MCF 10A (cell line): ENCODE measurements around the gene CYP39A1. TPM values are rescaled to one million over a fixed set of nuclear protein-coding genes. Genes with fewer than 3 reads are reported as not detected.

ENCODE experiments used
- BruUV-seq: library from RNA; stranded (reverse); fragments of 400-500 nt; replicated peaks from 2 replicates; lab custom pipeline; 2021; lab: Mats Ljungman, UMichigan
- CTCF ChIA-PET: fragments of 300-600 bp; sonication (Branson Sonifier 250); formaldehyde crosslinking; extraction: SDS; loops from one replicate; lab custom pipeline; 2021; ENCODE audit warnings: antibody characterized with exemption, inconsistent platforms; lab: Yijun Ruan, JAX
- POLR2A ChIA-PET: fragments of 300-600, 350-650 bp; sonication (Branson Sonifier 250); formaldehyde crosslinking; extraction: SDS; loops from one replicate; lab custom pipeline; 2020; ENCODE audit warnings: antibody characterized with exemption, inconsistent platforms; lab: Yijun Ruan, JAX
- DNase-seq: peaks from one replicate; pipeline ENCODE4 v3.0.0-alpha.2; 2018; ENCODE audit not compliant: unreplicated experiment
- H3K27ac Mint-ChIP-seq: one replicate; pipeline ENCODE4 v1.8.0; 2022; ENCODE audit warnings: mild to moderate bottlenecking, low read depth, mixed read lengths; ENCODE audit not compliant: unreplicated experiment
- H3K27me3 Mint-ChIP-seq: one replicate; pipeline ENCODE4 v1.8.0; 2022; ENCODE audit warnings: mixed read lengths; ENCODE audit not compliant: insufficient read depth, unreplicated experiment
- H3K36me3 Mint-ChIP-seq: one replicate; pipeline ENCODE4 v1.8.0; 2022; ENCODE audit warnings: mild to moderate bottlenecking, moderate library complexity, mixed read lengths; ENCODE audit not compliant: insufficient read depth, unreplicated experiment
- H3K4me1 Mint-ChIP-seq: one replicate; pipeline ENCODE4 v1.8.0; 2022; ENCODE audit warnings: mixed read lengths; ENCODE audit not compliant: insufficient read depth, unreplicated experiment
- H3K4me3 Mint-ChIP-seq: one replicate; pipeline ENCODE4 v1.8.0; 2022; ENCODE audit warnings: mild to moderate bottlenecking, moderate library complexity, mixed read lengths; ENCODE audit not compliant: unreplicated experiment
- H3K9me3 Mint-ChIP-seq: one replicate; pipeline ENCODE4 v1.8.0; 2022; ENCODE audit warnings: mixed read lengths; ENCODE audit not compliant: unreplicated experiment
- intact Hi-C: fragments of 100-400 bp; cut with micrococcal nuclease; formaldehyde crosslinking; loops from 2 replicates; pipeline ENCODE4 v1.14.1; 2022
- total RNA-seq: library from RNA; stranded (reverse); gene quantifications from 2 replicates; pipeline ENCODE4 v1.2.3, GENCODE V29; 2022
- TF ChIP-seq, protein P1 (sequence below): fragments of 200-600 bp; IDR thresholded peaks from one replicate; pipeline ENCODE4 v1.8.0; 2022; ENCODE audit warnings: antibody characterized with exemption, mild to moderate bottlenecking; ENCODE audit not compliant: unreplicated experiment

The CYP39A1 gene
- total RNA-seq, 1 experiment from 2014 or later, result 7.2 TPM

DNA sequence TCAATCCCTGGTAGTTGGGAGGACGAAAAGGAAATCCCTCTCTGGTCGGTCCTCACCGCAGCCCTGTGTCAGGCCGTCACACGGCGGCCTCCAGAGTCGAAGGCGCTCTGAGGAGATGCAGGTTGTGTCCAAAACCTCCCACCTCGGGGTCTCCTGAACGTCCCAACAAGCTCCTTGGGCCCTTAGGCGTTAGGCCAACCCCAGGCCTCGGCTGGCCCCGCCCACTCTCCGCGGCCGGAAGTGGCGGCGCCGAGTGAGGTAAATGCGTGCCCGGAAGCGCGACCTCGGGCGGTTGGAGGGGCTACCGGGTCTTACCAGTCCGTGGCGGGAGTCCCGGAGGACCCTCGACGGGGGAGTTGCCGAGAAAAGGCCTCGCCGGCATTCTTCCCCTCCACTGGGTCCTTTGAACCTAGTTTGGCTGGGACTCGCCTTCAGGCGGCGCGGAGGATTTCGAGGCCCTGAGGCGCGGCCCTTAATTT is 35.0 kb upstream of the CYP39A1 start, which contains the start of gene TDRD6:
TDRD6 (plus strand) TSS at position 267 of the 479 bp plus-strand sequence. CDS start 244 bp downstream, outside the sequence.
- CTCF ChIA-PET, result no interaction called here

DNA sequence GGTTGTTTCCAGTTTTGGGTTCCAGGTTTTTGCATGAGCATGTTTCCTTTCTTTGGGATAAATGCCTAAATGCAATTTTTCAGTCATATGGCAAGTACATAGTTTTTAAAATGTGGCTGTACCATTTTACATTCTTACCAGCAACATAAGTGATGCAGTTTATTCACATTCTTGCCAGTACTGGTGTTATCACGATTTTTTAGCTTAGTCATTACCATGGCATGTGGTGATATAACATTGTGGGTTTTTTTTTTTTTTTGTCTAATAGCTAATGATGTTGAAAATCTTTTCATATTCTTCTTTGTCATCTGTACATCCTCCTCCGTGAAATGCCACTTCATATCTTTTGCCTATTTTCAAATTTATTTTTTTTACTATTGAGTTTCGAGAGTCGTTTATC is 32.2 kb upstream of the CYP39A1 start:
- no peak for DNase-seq
- POLR2A ChIA-PET, result interaction anchor here (0.7 kb wide), 2 partner anchors 33 to 1522 kb away, joined by 3 read pairs; no protein-coding TSS in a partner anchor
- no TSS peak for BruUV-seq
- CTCF ChIA-PET, result interaction anchor here (0.7 kb wide), 1 partner anchor 76 kb away, joined by 3 read pairs; no protein-coding TSS in a partner anchor
- Mint-ChIP-seq H3K36me3 (no peaks in the 10 kb centered on the region), H3K4me1 (no peaks in the 10 kb centered on the region), H3K27me3 (no peaks in the 10 kb centered on the region), H3K4me3 (no peak overlapping the region), H3K9me3 (no peaks in the 10 kb centered on the region), H3K27ac (no peak overlapping the region)
- intact Hi-C loops, result no loop called here
- TF ChIP-seq, protein P1, sequence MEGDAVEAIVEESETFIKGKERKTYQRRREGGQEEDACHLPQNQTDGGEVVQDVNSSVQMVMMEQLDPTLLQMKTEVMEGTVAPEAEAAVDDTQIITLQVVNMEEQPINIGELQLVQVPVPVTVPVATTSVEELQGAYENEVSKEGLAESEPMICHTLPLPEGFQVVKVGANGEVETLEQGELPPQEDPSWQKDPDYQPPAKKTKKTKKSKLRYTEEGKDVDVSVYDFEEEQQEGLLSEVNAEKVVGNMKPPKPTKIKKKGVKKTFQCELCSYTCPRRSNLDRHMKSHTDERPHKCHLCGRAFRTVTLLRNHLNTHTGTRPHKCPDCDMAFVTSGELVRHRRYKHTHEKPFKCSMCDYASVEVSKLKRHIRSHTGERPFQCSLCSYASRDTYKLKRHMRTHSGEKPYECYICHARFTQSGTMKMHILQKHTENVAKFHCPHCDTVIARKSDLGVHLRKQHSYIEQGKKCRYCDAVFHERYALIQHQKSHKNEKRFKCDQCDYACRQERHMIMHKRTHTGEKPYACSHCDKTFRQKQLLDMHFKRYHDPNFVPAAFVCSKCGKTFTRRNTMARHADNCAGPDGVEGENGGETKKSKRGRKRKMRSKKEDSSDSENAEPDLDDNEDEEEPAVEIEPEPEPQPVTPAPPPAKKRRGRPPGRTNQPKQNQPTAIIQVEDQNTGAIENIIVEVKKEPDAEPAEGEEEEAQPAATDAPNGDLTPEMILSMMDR, result no peak

More for the DNA sequence above, 35.0 kb upstream of the CYP39A1 start, which contains the start of gene TDRD6:
- no peak within 1 kb of the TSS for H3K27ac Mint-ChIP-seq
- BruUV-seq, result no TSS peak
- H3K36me3 Mint-ChIP-seq, result no peaks in the 10 kb centered on the region
- no peaks in the 10 kb centered on the region for H3K27me3 Mint-ChIP-seq
- no peak within 1 kb of the TSS for H3K4me3 Mint-ChIP-seq
- POLR2A ChIA-PET, result no interaction called here
- no peak for DNase-seq
- intact Hi-C loops, result no loop called here
- TF ChIP-seq, protein P1, result no peak
- H3K4me1 Mint-ChIP-seq, result peaks cover 10% of the 10 kb centered on the region
- H3K9me3 Mint-ChIP-seq, result no peaks in the 10 kb centered on the region

DNA sequence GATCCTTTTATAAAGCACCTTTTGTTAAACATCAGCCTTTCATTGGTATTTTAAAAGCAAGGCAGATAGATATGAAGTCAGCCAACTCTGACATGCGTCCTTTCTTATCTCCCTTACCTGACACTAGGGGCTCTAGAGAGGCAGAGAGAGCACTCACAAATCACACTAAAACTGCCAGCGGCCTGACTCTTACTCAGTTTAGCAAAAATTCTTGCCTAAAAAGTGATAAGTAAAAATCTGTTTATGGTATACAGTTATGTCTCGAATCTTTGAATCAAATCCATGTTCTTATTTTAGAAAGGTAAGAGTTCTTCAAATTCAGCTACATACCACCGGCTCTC is 24.7 kb upstream of the CYP39A1 start:
- peaks cover 4% of the 10 kb centered on the region for H3K36me3 Mint-ChIP-seq
- H3K27me3 Mint-ChIP-seq, result no peaks in the 10 kb centered on the region
- intact Hi-C loops, result no loop called here
- TF ChIP-seq, protein P1, result no peak
- no TSS peak for BruUV-seq
- no peak overlapping the region for H3K4me3 Mint-ChIP-seq
- ChIA-PET POLR2A (interaction anchor here (0.6 to 1.2 kb wide), 2 partner anchors 13 to 22 kb away, joined by 3 to 4 read pairs; no protein-coding TSS in a partner anchor), CTCF (interaction anchor here (0.8 to 1.4 kb wide), 3 partner anchors 13 to 375 kb away, joined by 3 to 4 read pairs (median 4); no protein-coding TSS in a partner anchor)
- no peaks in the 10 kb centered on the region for H3K4me1 Mint-ChIP-seq
- H3K27ac Mint-ChIP-seq, result no peak overlapping the region
- DNase-seq, result peak; percentile 1
- H3K9me3 Mint-ChIP-seq, result no peaks in the 10 kb centered on the region

DNA sequence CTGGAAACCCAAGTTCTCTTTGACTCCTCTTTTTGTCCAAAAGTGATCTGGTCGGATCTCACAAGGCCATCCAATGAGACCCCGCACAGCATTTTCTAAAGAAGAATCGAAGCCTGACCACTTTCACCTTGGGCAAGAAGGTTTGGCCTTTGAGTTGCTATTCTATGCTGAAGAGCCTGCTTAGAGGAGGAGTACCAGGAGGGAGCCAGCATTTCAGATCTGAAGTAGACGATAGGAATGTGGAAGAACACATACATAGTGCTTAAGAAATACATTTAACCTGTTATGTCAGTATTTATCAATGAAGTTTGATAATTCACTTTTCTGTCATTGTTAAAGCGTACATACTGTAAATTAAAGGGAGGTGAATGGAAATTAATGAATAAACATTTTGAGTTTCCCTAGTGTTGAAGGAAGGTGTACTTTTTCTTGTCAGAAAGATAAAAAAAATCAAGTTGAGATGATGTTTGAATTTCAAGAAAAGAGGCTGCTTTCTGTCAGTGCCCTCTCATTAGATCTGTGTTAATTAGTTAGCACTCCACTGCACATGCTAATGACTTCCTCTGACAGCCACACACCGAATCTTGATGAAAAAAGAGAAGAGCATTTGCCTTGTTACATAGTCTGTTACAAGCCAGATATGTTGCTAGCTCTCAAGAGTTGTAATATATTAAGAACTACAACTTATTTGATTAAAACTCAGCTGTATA is 24.1 kb upstream of the CYP39A1 start:
- CTCF ChIA-PET, result interaction anchor here (0.8 to 1.4 kb wide), 3 partner anchors 12 to 374 kb away, joined by 3 to 4 read pairs (median 4); no protein-coding TSS in a partner anchor
- H3K4me3 Mint-ChIP-seq, result no peak overlapping the region
- POLR2A ChIA-PET, result interaction anchor here (1.2 kb wide), 1 partner anchor 14 kb away, joined by 4 read pairs; no protein-coding TSS in a partner anchor
- TF ChIP-seq, protein P1, result no peak
- peaks cover 4% of the 10 kb centered on the region for H3K36me3 Mint-ChIP-seq
- intact Hi-C loops, result no loop called here
- no peak overlapping the region for H3K27ac Mint-ChIP-seq
- no peaks in the 10 kb centered on the region for H3K4me1 Mint-ChIP-seq
- H3K27me3 Mint-ChIP-seq, result no peaks in the 10 kb centered on the region
- BruUV-seq, result no TSS peak
- DNase-seq, result no peak
- no peaks in the 10 kb centered on the region for H3K9me3 Mint-ChIP-seq
